H9 (cell line): ENCODE measurements around the gene MEIS2. TPM values are rescaled to one million over a fixed set of nuclear protein-coding genes. Genes with fewer than 3 reads are reported as not detected.

ENCODE experiments used
- DNase-seq: peaks from one replicate; pipeline ENCODE4 v3.0.0-alpha.2; 2017
- H2AFZ ChIP-seq: one replicate; pipeline ENCODE4 v1.6.1; 2013; ENCODE audit warnings: mild to moderate bottlenecking, low read length, control low read depth, moderate library complexity
- H2AK5ac ChIP-seq: 2 replicates; pipeline ENCODE4 v1.6.1; 2013; ENCODE audit warnings: low read length, control low read depth, mixed read lengths; ENCODE audit not compliant: insufficient read length
- H2BK120ac ChIP-seq: one replicate; pipeline ENCODE4 v1.6.1; 2013; ENCODE audit warnings: low read depth, mild to moderate bottlenecking, low read length, control low read depth, inconsistent platforms; ENCODE audit not compliant: poor library complexity, severe bottlenecking
- H2BK12ac ChIP-seq: 2 replicates; pipeline ENCODE4 v1.6.1; 2013; ENCODE audit warnings: low read length, control low read depth, mixed read lengths, low read depth; ENCODE audit not compliant: insufficient read length
- H2BK15ac ChIP-seq: 2 replicates; pipeline ENCODE4 v1.6.1; 2013; ENCODE audit warnings: low read depth, low read length, control low read depth
- H2BK20ac ChIP-seq: one replicate; pipeline ENCODE4 v1.6.1; 2013; ENCODE audit warnings: low read depth, mild to moderate bottlenecking, low read length, control low read depth, inconsistent platforms; ENCODE audit not compliant: poor library complexity, severe bottlenecking
- H2BK5ac ChIP-seq: 2 replicates; pipeline ENCODE4 v1.6.1; 2013; ENCODE audit warnings: low read length, control low read depth, mixed read lengths; ENCODE audit not compliant: insufficient read length
- H3K14ac ChIP-seq: 2 replicates; pipeline ENCODE4 v1.6.1; 2013; ENCODE audit warnings: low read length, control low read depth; ENCODE audit not compliant: insufficient read depth
- H3K18ac ChIP-seq: 2 replicates; pipeline ENCODE4 v1.6.1; 2013; ENCODE audit warnings: low read depth, mild to moderate bottlenecking, mixed read lengths, low read length, control low read depth; ENCODE audit not compliant: insufficient read length
- H3K23ac ChIP-seq: 2 replicates; pipeline ENCODE4 v1.6.1; 2013; ENCODE audit warnings: low read length, control low read depth, mixed read lengths, low read depth; ENCODE audit not compliant: insufficient read length
- H3K23me2 ChIP-seq: 2 replicates; pipeline ENCODE4 v1.6.1; 2013; ENCODE audit warnings: low read depth, mild to moderate bottlenecking, mixed read lengths, low read length, control low read depth; ENCODE audit not compliant: insufficient read length, poor library complexity, severe bottlenecking
- H3K27ac ChIP-seq: 2 replicates; pipeline ENCODE4 v1.5.1; 2013; ENCODE audit warnings: low read length, control low read depth, mixed read lengths, low read depth; ENCODE audit not compliant: insufficient read length
- H3K27me3 ChIP-seq: 2 replicates; pipeline ENCODE4 v1.6.1; 2013; ENCODE audit warnings: low read length, control low read depth, inconsistent platforms; ENCODE audit not compliant: insufficient read depth
- H3K4ac ChIP-seq: 2 replicates; pipeline ENCODE4 v1.6.1; 2013; ENCODE audit warnings: low read depth, mild to moderate bottlenecking, control low read depth, inconsistent platforms, low read length, moderate library complexity
- H3K4me1 ChIP-seq: 2 replicates; pipeline ENCODE4 v1.6.1; 2013; ENCODE audit warnings: low read length, control low read depth, inconsistent platforms; ENCODE audit not compliant: insufficient read depth
- H3K4me2 ChIP-seq: 2 replicates; pipeline ENCODE4 v1.6.1; 2013; ENCODE audit warnings: low read length, control low read depth, mixed read lengths; ENCODE audit not compliant: insufficient read length, insufficient read depth
- H3K56ac ChIP-seq: 2 replicates; pipeline ENCODE4 v1.6.1; 2013; ENCODE audit warnings: low read depth, mild to moderate bottlenecking, mixed read lengths, low read length, control low read depth; ENCODE audit not compliant: insufficient read length
- H3K79me1 ChIP-seq: 2 replicates; pipeline ENCODE4 v1.6.1; 2013; ENCODE audit warnings: low read depth, mild to moderate bottlenecking, moderate library complexity, low read length, control low read depth, inconsistent platforms; ENCODE audit not compliant: insufficient read depth, poor library complexity, severe bottlenecking
- H3K79me2 ChIP-seq: 2 replicates; pipeline ENCODE4 v1.6.1; 2013; ENCODE audit warnings: low read length, control low read depth, inconsistent platforms; ENCODE audit not compliant: insufficient read depth
- H3K9ac ChIP-seq: 2 replicates; pipeline ENCODE4 v1.6.1; 2013; ENCODE audit warnings: low read length, control low read depth, mixed read lengths; ENCODE audit not compliant: insufficient read length; ENCODE audit errors: extremely low read depth
- H3K9me3 ChIP-seq: one replicate; pipeline ENCODE4 v1.6.1; 2013; ENCODE audit warnings: low read depth, low read length, inconsistent platforms; ENCODE audit not compliant: control insufficient read depth
- H3T11ph ChIP-seq: one replicate; pipeline ENCODE4 v1.6.1; 2013; ENCODE audit warnings: mild to moderate bottlenecking, low read length, control low read depth, inconsistent platforms
- H4K20me1 ChIP-seq: one replicate; pipeline ENCODE4 v1.6.1; 2013; ENCODE audit not compliant: control insufficient read depth, insufficient read length, insufficient read depth
- H4K5ac ChIP-seq: 2 replicates; pipeline ENCODE4 v1.6.1; 2013; ENCODE audit warnings: low read depth, mild to moderate bottlenecking, mixed read lengths, low read length, control low read depth; ENCODE audit not compliant: insufficient read length
- H4K8ac ChIP-seq: replicated peaks from 2 replicates; pipeline ENCODE4 v1.6.1; 2013; ENCODE audit warnings: low read length, control low read depth, mixed read lengths, low read depth; ENCODE audit not compliant: insufficient read length
- H4K91ac ChIP-seq: 2 replicates; pipeline ENCODE4 v1.6.1; 2013; ENCODE audit warnings: low read depth, mild to moderate bottlenecking, moderate library complexity, mixed read lengths, low read length, control low read depth; ENCODE audit not compliant: insufficient read length
- H3K27ac Mint-ChIP-seq, 3 experiments: 2 replicates in 2 of 3; 3 replicates in 1 of 3; pipeline ENCODE4 v1.8.0; 2020 to 2021; ENCODE audit warnings: mixed read lengths in 3 of 3, mild to moderate bottlenecking in 1 of 3, moderate library complexity in 1 of 3
- H3K27me3 Mint-ChIP-seq: 2 replicates; pipeline ENCODE4 v1.8.0; 2021; ENCODE audit warnings: low read depth, mild to moderate bottlenecking, moderate library complexity, mixed read lengths
- H3K36me3 Mint-ChIP-seq, 3 experiments: 2 replicates in 2 of 3; 3 replicates in 1 of 3; pipeline ENCODE4 v1.8.0; 2020 to 2021; ENCODE audit warnings: low read depth in 3 of 3, mixed read lengths in 3 of 3; ENCODE audit not compliant: insufficient read depth in 1 of 3
- H3K4me1 Mint-ChIP-seq, 2 experiments: 2 replicates each; pipeline ENCODE4 v1.8.0; 2020; ENCODE audit warnings: mixed read lengths in 2 of 2
- H3K4me3 Mint-ChIP-seq, 2 experiments: 2 replicates in 1 of 2; 3 replicates in 1 of 2; pipeline ENCODE4 v1.8.0; 2020 to 2021; ENCODE audit warnings: mild to moderate bottlenecking in 2 of 2, mixed read lengths in 2 of 2, moderate library complexity in 1 of 2
- H3K9me3 Mint-ChIP-seq, 2 experiments: 2 replicates in 1 of 2; 3 replicates in 1 of 2; pipeline ENCODE4 v1.8.0; 2020; ENCODE audit warnings: mild to moderate bottlenecking in 2 of 2, mixed read lengths in 2 of 2, moderate library complexity in 1 of 2
- WGBS: extraction: QIAGEN DNeasy Blood & Tissue Kit; methylation state at CpG from one replicate; pipeline ENCODE4 v1.1.7; 2013; ENCODE audit warnings: missing lambda C conversion rate, low lambda C conversion rate, mixed read lengths; ENCODE audit not compliant: insufficient read length; ENCODE audit errors: extremely low coverage; 5-methylcytosine and 5-hydroxymethylcytosine counted together
- total RNA-seq: library from RNA; stranded (reverse); gene quantifications from 2 replicates; pipeline ENCODE4 v1.2.1, GENCODE V29; 2021
- TF ChIP-seq, protein P1 (sequence below): fragments of 200-600 bp; sonication (generic); conservative IDR thresholded peaks from 3 replicates; pipeline ENCODE4 v1.8.0; 2021; ENCODE audit warnings: antibody characterized with exemption, mild to moderate bottlenecking

MEIS2 gene
- total RNA-seq, 1 experiment from 2014 or later, result 0.35 TPM

- H3K4ac ChIP-seq, result no peak overlapping the region
- Mint-ChIP-seq H3K4me1 (peaks cover 32 to 33% of the 10 kb centered on the region in 2 experiments), H3K4me3 (no peak overlapping the region), H3K27me3 (no peaks in the 10 kb centered on the region), H3K36me3 (no peaks in the 10 kb centered on the region), H3K27ac (no peak overlapping the region), H3K9me3 (no peaks in the 10 kb centered on the region)
- H3K18ac ChIP-seq, result no peak overlapping the region
- H2BK15ac ChIP-seq, result no peak overlapping the region
- H3K23me2 ChIP-seq, result no peaks in the 10 kb centered on the region
- no peaks in the 10 kb centered on the region for H4K20me1 ChIP-seq
- H2AFZ ChIP-seq, result no peak overlapping the region
- no peak overlapping the region for H3K14ac ChIP-seq
- no peak overlapping the region for H4K5ac ChIP-seq
- H3K27me3 ChIP-seq, result no peaks in the 10 kb centered on the region
- no peak overlapping the region for H4K91ac ChIP-seq
- H3K79me2 ChIP-seq, result no peaks in the 10 kb centered on the region
- no CpG with 5 or more reads among the region's 7 CpGs for WGBS
- no peak overlapping the region for H3T11ph ChIP-seq
- H2BK20ac ChIP-seq, result no peak overlapping the region
- no peak overlapping the region for H3K4me2 ChIP-seq
- H3K9ac ChIP-seq, result no peak overlapping the region
- H2BK5ac ChIP-seq, result no peak overlapping the region
- H3K9me3 ChIP-seq, result no peaks in the 10 kb centered on the region
- no peak overlapping the region for H3K56ac ChIP-seq
- TF ChIP-seq, protein P1, sequence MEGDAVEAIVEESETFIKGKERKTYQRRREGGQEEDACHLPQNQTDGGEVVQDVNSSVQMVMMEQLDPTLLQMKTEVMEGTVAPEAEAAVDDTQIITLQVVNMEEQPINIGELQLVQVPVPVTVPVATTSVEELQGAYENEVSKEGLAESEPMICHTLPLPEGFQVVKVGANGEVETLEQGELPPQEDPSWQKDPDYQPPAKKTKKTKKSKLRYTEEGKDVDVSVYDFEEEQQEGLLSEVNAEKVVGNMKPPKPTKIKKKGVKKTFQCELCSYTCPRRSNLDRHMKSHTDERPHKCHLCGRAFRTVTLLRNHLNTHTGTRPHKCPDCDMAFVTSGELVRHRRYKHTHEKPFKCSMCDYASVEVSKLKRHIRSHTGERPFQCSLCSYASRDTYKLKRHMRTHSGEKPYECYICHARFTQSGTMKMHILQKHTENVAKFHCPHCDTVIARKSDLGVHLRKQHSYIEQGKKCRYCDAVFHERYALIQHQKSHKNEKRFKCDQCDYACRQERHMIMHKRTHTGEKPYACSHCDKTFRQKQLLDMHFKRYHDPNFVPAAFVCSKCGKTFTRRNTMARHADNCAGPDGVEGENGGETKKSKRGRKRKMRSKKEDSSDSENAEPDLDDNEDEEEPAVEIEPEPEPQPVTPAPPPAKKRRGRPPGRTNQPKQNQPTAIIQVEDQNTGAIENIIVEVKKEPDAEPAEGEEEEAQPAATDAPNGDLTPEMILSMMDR, result no peak
- H3K23ac ChIP-seq, result no peak overlapping the region
- H3K27ac ChIP-seq, result no peak overlapping the region
- no peaks in the 10 kb centered on the region; the same call in 1 of the 2 replicates for H3K4me1 ChIP-seq
- no peak for DNase-seq
- no peaks in the 10 kb centered on the region for H3K79me1 ChIP-seq
- H2BK120ac ChIP-seq, result no peak overlapping the region
- H2BK12ac ChIP-seq, result no peak overlapping the region
- H2AK5ac ChIP-seq, result no peak overlapping the region
- H4K8ac ChIP-seq, result no peak overlapping the region
Measured at GRCh38 chr15:37057256-37057655, 43.1 kb downstream of the MEIS2 start.
